Ascending aorta (tissue), 2 donors: ENCODE measurements around the gene LAT. TPM values are rescaled to one million over a fixed set of nuclear protein-coding genes. Genes with fewer than 3 reads are reported as not detected.
"Not testable (repeated sequence)": the region's sequence is repeated elsewhere in the genome, so short reads cannot be mapped to it uniquely, and the experiment has no call there.

Experiments
- DNase-seq, 2 donors: peaks; one replicate each; pipeline ENCODE4 v3.0.0-alpha.2; 2019; ENCODE audit warnings: low spot score in 2 of 2
- H3K27ac ChIP-seq, 2 donors: fragments of 200-600 bp; sonication (generic); one replicate each; pipeline ENCODE4 v1.5.1; 2016 to 2017; ENCODE audit warnings: mild to moderate bottlenecking in 1 of 2
- H3K27me3 ChIP-seq: fragments of 200-600 bp; sonication (generic); one replicate; pipeline ENCODE4 v1.5.1; 2017
- H3K36me3 ChIP-seq, 2 donors: fragments of 200-600 bp; sonication (generic); one replicate each; pipeline ENCODE4 v1.5.1; 2016
- H3K4me1 ChIP-seq, 2 donors: fragments of 200-600 bp; sonication (generic); one replicate each; pipeline ENCODE4 v1.5.1; 2016 to 2017; ENCODE audit warnings: mild to moderate bottlenecking in 1 of 2
- H3K4me3 ChIP-seq, 2 donors: fragments of 200-600 bp; sonication (generic); one replicate each; pipeline ENCODE4 v1.5.1; 2016 to 2017; ENCODE audit warnings: mild to moderate bottlenecking in 1 of 2
- H3K9me3 ChIP-seq, 2 donors: fragments of 200-600 bp; sonication (generic); one replicate each; pipeline ENCODE4 v1.5.1; 2016
- intact Hi-C: fragments of 100-400 bp; cut with DNase I; formaldehyde crosslinking; loops from one replicate; pipeline ENCODE4 v1.15.1; 2023
- total RNA-seq: library from RNA; depleted of rRNA; stranded (reverse); fragments of >200 nt; gene quantifications from one replicate; pipeline ENCODE4 v1.1.0, GENCODE V29; 2016
- TF ChIP-seq, protein P1 (sequence below), 3 experiments: fragments of 200-600 bp in 2 of 3; fragments of 450-650 bp in 1 of 3; sonication (generic) in 2 of 3; IDR thresholded peaks; one replicate each; pipeline ENCODE4 v1.5.1; 2016 to 2019; ENCODE audit warnings: antibody characterized with exemption in 3 of 3, mild to moderate bottlenecking in 1 of 3, moderate library complexity in 1 of 3

LAT gene
- total RNA-seq, 1 donor from 2014 or later, result 53.4 TPM

DNA sequence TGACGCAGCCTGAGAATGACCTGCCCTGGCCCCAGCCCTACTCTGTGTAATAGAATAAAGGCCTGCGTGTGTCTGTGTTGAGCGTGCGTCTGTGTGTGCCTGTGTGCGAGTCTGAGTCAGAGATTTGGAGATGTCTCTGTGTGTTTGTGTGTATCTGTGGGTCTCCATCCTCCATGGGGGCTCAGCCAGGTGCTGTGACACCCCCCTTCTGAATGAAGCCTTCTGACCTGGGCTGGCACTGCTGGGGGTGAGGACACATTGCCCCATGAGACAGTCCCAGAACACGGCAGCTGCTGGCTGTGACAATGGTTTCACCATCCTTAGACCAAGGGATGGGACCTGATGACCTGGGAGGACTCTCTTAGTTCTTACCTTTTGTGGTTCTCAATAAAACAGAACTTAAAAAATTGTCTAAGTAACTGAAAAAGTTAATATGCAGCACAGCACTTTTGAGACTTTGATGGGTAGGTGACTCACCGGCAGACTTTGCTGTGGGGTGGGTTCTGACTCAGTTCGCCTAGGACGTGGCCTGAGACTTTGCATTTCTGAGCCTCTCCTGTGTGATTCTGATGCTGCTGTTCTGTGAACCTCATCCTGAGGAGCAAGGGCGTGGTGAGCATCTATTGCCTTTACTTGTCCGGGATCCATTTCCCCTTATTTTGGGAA, 5.7 kb downstream of the LAT start:
- DNase-seq, result no peak
- intact Hi-C loops, result no loop called here
- Histone ChIP-seq H3K9me3 (no peaks in the 10 kb centered on the region), H3K4me3 (no peak overlapping the region), H3K27ac (no peak overlapping the region), H3K4me1 (no peaks in the 10 kb centered on the region), H3K27me3 (no peaks in the 10 kb centered on the region), H3K36me3 (peaks cover 21 to 35% of the 10 kb centered on the region in 2 donors)
- TF ChIP-seq, protein P1, sequence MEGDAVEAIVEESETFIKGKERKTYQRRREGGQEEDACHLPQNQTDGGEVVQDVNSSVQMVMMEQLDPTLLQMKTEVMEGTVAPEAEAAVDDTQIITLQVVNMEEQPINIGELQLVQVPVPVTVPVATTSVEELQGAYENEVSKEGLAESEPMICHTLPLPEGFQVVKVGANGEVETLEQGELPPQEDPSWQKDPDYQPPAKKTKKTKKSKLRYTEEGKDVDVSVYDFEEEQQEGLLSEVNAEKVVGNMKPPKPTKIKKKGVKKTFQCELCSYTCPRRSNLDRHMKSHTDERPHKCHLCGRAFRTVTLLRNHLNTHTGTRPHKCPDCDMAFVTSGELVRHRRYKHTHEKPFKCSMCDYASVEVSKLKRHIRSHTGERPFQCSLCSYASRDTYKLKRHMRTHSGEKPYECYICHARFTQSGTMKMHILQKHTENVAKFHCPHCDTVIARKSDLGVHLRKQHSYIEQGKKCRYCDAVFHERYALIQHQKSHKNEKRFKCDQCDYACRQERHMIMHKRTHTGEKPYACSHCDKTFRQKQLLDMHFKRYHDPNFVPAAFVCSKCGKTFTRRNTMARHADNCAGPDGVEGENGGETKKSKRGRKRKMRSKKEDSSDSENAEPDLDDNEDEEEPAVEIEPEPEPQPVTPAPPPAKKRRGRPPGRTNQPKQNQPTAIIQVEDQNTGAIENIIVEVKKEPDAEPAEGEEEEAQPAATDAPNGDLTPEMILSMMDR (IDR thresholded peaks at IDR 0.05), result no peak

- Histone ChIP-seq H3K36me3 (peaks cover 12 to 27% of the 10 kb centered on the region in 2 donors), H3K4me3 (no peak overlapping the region), H3K27me3 (no peaks in the 10 kb centered on the region), H3K4me1 (no peaks in the 10 kb centered on the region), H3K27ac (no peak overlapping the region), H3K9me3 (no peaks in the 10 kb centered on the region)
- intact Hi-C loops, result no loop called here
- no peak for DNase-seq
- TF ChIP-seq, protein P1 (IDR thresholded peaks at IDR 0.05), result no peak
Measured at GRCh38 chr16:28991687-28992086, 6.8 kb downstream of the LAT start.

DNA sequence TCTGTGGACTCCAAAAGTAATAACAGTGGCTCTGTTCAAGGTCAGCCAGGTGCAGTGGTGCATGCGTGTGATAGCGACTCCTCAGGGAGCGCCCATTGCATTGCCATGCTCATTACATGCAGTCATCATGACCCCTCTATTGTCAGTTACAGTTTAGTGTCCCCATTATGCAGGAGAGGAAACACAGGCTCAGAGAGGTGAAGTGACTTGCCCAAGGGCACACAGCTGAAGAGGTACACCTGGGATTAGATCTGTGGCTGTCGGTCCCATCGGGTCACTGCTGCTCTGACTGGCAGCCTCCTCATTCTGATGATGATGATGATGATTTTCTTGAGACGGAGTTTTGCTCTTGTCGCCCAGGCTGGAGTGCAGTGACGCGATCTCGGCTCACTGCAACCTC, 7.6 kb downstream of the LAT start:
- Histone ChIP-seq H3K4me1 (no peaks in the 10 kb centered on the region), H3K4me3 (no peak overlapping the region), H3K27me3 (no peaks in the 10 kb centered on the region), H3K36me3 (peaks cover 4 to 19% of the 10 kb centered on the region in 2 donors), H3K27ac (no peak overlapping the region), H3K9me3 (no peaks in the 10 kb centered on the region)
- TF ChIP-seq, protein P1 (IDR thresholded peaks at IDR 0.05), result no peak
- intact Hi-C loops, result no loop called here
- no peak for DNase-seq

GRCh38 chr16:28998837-28999236, 14.0 kb downstream of the LAT start:
- H3K4me3 ChIP-seq, result no peak overlapping the region
- intact Hi-C loops, result no loop called here
- H3K27ac ChIP-seq, result no peak overlapping the region
- no peaks in the 10 kb centered on the region for H3K9me3 ChIP-seq
- H3K36me3 ChIP-seq, result no peaks in the 10 kb centered on the region
- no peaks in the 10 kb centered on the region for H3K27me3 ChIP-seq
- TF ChIP-seq, protein P1 (IDR thresholded peaks at IDR 0.05), result no peak
- no peaks in the 10 kb centered on the region for H3K4me1 ChIP-seq
- no peak for DNase-seq

DNA sequence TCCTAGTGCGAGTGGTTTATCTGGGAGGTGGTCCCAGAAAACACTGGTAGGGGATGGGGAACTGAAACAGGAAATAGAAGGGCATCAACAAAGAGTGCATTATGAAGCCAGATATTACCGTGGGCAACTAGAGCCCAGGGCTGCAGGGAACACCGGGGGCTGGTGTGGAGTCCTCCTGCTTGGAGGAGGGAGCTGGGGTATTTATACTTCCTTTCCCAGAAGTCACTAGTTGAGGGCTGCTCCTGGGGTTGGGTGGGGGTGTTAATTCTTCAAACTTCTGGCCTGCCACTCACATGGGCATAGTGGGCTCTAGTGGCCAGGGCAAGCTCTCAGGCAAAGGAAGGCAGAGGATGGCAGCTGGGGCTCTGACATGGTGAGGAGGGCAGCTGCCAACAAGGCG, 14.7 kb downstream of the LAT start:
- Histone ChIP-seq H3K4me3 (no peak overlapping the region), H3K27ac (no peak overlapping the region), H3K4me1 (no peaks in the 10 kb centered on the region), H3K9me3 (no peaks in the 10 kb centered on the region), H3K36me3 (no peaks in the 10 kb centered on the region), H3K27me3 (no peaks in the 10 kb centered on the region)
- intact Hi-C loops, result no loop called here
- TF ChIP-seq, protein P1 (IDR thresholded peaks at IDR 0.05), result no peak
- no peak for DNase-seq

DNA sequence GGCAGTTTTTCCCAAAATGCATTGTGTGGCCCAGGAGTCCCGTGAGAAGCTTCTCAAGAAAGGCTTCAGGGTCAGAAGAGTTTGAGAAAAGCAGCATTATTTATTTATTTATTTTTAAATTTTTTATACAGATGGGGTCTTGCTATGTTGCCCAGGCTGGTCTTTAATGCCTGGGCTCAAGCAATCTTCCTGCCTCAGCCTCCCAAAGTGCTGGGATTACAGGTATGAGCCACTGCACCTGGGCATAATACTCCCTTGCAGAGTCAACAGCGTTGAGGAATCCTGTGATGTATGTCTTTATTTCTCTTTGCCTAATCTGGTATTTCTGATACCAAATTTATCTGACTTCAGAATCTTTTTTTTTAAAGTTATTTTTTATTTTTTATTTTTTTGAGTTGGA, 15.2 kb downstream of the LAT start:
- no peak for DNase-seq
- intact Hi-C loops, result no loop called here
- H3K27ac ChIP-seq, result no peak overlapping the region
- H3K27me3 ChIP-seq, result no peaks in the 10 kb centered on the region
- H3K9me3 ChIP-seq, result no peaks in the 10 kb centered on the region
- TF ChIP-seq, protein P1 (IDR thresholded peaks at IDR 0.05), result no peak
- no peaks in the 10 kb centered on the region for H3K36me3 ChIP-seq
- H3K4me1 ChIP-seq, result no peaks in the 10 kb centered on the region
- H3K4me3 ChIP-seq, result no peak overlapping the region

DNA sequence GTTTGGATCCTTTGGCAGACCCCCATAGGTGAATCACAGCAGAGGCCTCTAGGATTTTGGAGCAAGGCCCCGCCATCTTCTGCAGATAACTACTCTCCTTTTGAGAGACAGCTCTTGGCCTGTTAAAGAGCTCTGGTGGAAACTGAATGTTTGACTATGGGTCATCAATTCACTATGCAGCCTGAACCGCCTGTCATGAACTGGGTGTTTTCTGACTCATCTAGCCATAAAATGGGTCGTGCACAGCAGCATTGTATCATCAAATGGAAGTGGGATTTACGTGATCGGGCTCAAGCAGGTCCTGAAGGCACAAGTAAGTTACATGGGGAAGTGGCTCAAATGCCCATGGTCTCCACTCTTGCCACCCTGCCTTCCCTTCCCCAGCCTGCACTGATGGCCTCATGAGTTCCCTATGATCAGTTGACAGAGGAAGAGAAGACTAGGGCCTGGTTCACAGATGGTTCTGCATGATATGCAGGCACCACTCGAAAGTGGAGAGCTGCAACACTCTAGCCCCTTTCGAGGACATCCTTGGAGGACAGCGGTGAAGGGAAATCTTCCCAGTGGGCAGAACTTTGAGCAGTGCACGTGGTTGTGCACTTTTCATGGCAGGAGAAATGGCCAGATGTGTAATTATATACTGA, 19.8 kb downstream of the LAT start:
- H3K4me1 ChIP-seq, H3K9me3 ChIP-seq, H3K36me3 ChIP-seq, DNase-seq, intact Hi-C loops, H3K27me3 ChIP-seq, H3K27ac ChIP-seq, H3K4me3 ChIP-seq: not testable (repeated sequence)
